Natural killer cell (primary cell): ENCODE data around the gene SYCE1L. TPM values are rescaled to one million over a fixed set of nuclear protein-coding genes. Genes with fewer than 3 reads are reported as not detected.

ENCODE experiments used
- ATAC-seq, 3 donors: fragments of 150-1000 bp in 2 of 3; fragments of 200-7000 bp in 1 of 3; cut with Tn5 transposase; 1 replicate in 1 of 3; 2 replicates in 2 of 3; pipeline ENCODE4 v1.10.0; 2021; ENCODE audit warnings: mild to moderate bottlenecking in 2 of 3, moderate library complexity in 2 of 3
- DNase-seq, 2 donors: peaks; one replicate each; pipeline versions ENCODE4 v3.0.0 to v3.0.0-alpha.2; 2013 to 2021; ENCODE audit warnings: mixed read lengths in 1 of 2
- H3K27ac ChIP-seq: one replicate; pipeline ENCODE4 v1.5.1; 2013; ENCODE audit warnings: mild to moderate bottlenecking, low read length
- H3K27me3 ChIP-seq: one replicate; pipeline ENCODE4 v1.6.1; 2013; ENCODE audit warnings: low read length; ENCODE audit not compliant: control insufficient read depth, insufficient read depth
- H3K36me3 ChIP-seq: one replicate; pipeline ENCODE4 v1.6.1; 2013; ENCODE audit warnings: low read length; ENCODE audit not compliant: control insufficient read depth, insufficient read depth
- H3K4me1 ChIP-seq: one replicate; pipeline ENCODE4 v1.6.1; 2013; ENCODE audit warnings: low read length; ENCODE audit not compliant: control insufficient read depth, insufficient read depth
- H3K4me3 ChIP-seq: one replicate; pipeline ENCODE4 v1.5.1; 2013; ENCODE audit warnings: low read length
- H3K9me3 ChIP-seq: one replicate; pipeline ENCODE4 v1.6.1; 2013; ENCODE audit warnings: low read length; ENCODE audit not compliant: control insufficient read depth, insufficient read depth
- H3K27ac Mint-ChIP-seq, 2 donors: one replicate each; pipeline ENCODE4 v1.8.0; 2022; ENCODE audit warnings: mild to moderate bottlenecking in 2 of 2, mixed read lengths in 2 of 2, moderate library complexity in 1 of 2
- H3K27me3 Mint-ChIP-seq, 2 donors: one replicate each; pipeline ENCODE4 v1.8.0; 2022; ENCODE audit warnings: low read depth in 2 of 2, mixed read lengths in 2 of 2
- H3K36me3 Mint-ChIP-seq: one replicate; pipeline ENCODE4 v1.8.0; 2022; ENCODE audit warnings: mixed read lengths
- H3K4me1 Mint-ChIP-seq, 2 donors: one replicate each; pipeline ENCODE4 v1.8.0; 2022; ENCODE audit warnings: mixed read lengths in 2 of 2
- H3K4me3 Mint-ChIP-seq: one replicate; pipeline ENCODE4 v1.8.0; 2022; ENCODE audit warnings: mild to moderate bottlenecking, moderate library complexity, mixed read lengths
- H3K9me3 Mint-ChIP-seq, 2 donors: one replicate each; pipeline ENCODE4 v1.8.0; 2022; ENCODE audit warnings: mixed read lengths in 2 of 2
- WGBS: methylation state at CpG from one replicate; pipeline ENCODE4 v1.1.7; 2013; ENCODE audit warnings: missing lambda C conversion rate; ENCODE audit not compliant: insufficient coverage; 5-methylcytosine and 5-hydroxymethylcytosine counted together
- intact Hi-C: fragments of 100-400 bp; cut with micrococcal nuclease; formaldehyde crosslinking; loops from one replicate; pipeline ENCODE4 v1.14.2; 2022
- total RNA-seq, 4 donors: library from RNA; stranded (reverse); fragments of 120-200 nt in 1 of 4; gene quantifications; one replicate each; pipeline versions ENCODE4 v1.2.3 to v1.2.4, GENCODE V29; 2013 to 2022
- TF ChIP-seq, protein P1 (sequence below): fragments of 200-600 bp; IDR thresholded peaks from one replicate; pipeline ENCODE4 v1.8.0; 2022; ENCODE audit warnings: antibody characterized with exemption

SYCE1L gene, protein sequence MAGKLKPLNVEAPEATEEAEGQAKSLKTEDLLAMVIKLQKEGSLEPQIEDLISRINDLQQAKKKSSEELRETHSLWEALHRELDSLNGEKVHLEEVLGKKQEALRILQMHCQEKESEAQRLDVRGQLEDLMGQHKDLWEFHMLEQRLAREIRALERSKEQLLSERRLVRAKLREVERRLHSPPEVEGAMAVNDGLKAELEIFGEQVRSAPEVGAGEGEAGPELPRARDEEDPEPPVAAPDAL
- total RNA-seq: 10 to 100 TPM; 12.7 to 15.7 (median 14.4) TPM
- total RNA-seq (2013): 5.4 TPM

DNA sequence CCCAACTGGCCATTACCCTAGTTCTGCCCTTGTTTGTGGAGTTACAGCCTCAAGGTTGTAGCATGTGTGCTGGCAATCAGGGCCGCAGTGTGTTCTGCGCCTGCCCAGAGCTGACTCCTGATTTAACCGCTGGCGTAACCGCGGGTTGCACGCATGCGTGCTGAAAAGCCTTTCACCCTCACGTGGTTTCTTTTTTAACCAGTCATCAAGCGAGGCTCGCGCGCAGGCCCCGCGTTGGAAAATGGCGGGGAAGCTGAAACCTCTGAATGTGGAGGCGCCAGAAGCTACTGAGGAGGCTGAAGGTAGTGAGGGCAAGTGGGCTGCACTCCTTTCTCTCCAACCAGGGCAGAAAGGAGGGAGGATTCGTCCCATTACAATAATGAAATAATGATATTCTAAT, at the start of gene SYCE1L:
Gene SYCE1L, plus strand, starts transcription at position 198 of the 400 bp plus-strand sequence. Its CDS starts 44 bp downstream, at position 242.
- H3K27ac Mint-ChIP-seq: peak within 1 kb of the TSS in 1 of 2 donors; percentile 30
- intact Hi-C loops: no loop called here

DNA sequence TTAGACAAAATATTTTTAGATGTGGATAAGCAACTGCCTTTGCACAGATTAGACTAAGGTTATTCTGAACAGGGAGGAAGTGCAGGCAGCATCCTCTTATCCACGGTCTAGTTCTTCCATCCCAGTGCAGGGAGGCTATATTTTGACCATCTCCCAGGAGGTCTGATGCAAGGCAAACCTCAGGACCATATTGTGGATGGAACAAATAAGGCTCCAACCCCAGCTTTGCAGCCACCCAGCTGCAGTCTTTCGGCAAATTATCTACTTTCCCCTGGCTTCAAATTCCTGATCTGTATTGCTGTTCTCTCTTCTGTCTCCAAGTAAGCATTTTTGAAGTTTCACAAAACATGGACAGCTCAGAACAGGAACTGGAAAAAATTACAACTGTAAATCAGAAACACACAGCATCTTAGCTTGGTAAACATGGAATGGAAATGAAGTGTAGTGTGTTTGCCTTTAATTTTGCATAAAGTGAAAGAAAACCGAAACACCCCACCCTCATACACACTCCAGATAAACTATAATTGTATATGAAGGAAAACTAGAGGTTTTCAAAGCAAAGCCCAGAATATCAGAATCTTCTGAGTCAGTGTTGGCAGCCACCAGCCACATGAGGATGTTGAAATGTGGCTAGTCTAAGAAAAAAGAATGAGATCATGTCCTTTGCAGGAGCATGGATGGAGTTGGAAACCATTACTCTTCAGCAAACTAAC, 41.7 kb upstream of the SYCE1L start:
- H3K27ac Mint-ChIP-seq: no peak overlapping the region
- intact Hi-C loops: no loop called here
- H3K27me3 ChIP-seq: peaks cover 2% of the 10 kb centered on the region
- WGBS: 69% methylated on average over 2 of the region's 3 CpGs
- H3K4me1 ChIP-seq: no peaks in the 10 kb centered on the region
- no peaks in the 10 kb centered on the region for H3K9me3 ChIP-seq
- H3K27ac ChIP-seq: no peak overlapping the region
- ATAC-seq (no peak), DNase-seq (no peak)
- no peaks in the 10 kb centered on the region for H3K36me3 Mint-ChIP-seq
- no peak overlapping the region for H3K4me3 ChIP-seq
- no peaks in the 10 kb centered on the region for H3K9me3 Mint-ChIP-seq
- H3K4me3 Mint-ChIP-seq: no peak overlapping the region
- H3K27me3 Mint-ChIP-seq: peaks cover 14 to 25% of the 10 kb centered on the region in 2 donors
- TF ChIP-seq, protein P1, sequence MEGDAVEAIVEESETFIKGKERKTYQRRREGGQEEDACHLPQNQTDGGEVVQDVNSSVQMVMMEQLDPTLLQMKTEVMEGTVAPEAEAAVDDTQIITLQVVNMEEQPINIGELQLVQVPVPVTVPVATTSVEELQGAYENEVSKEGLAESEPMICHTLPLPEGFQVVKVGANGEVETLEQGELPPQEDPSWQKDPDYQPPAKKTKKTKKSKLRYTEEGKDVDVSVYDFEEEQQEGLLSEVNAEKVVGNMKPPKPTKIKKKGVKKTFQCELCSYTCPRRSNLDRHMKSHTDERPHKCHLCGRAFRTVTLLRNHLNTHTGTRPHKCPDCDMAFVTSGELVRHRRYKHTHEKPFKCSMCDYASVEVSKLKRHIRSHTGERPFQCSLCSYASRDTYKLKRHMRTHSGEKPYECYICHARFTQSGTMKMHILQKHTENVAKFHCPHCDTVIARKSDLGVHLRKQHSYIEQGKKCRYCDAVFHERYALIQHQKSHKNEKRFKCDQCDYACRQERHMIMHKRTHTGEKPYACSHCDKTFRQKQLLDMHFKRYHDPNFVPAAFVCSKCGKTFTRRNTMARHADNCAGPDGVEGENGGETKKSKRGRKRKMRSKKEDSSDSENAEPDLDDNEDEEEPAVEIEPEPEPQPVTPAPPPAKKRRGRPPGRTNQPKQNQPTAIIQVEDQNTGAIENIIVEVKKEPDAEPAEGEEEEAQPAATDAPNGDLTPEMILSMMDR: no peak
- H3K36me3 ChIP-seq: no peaks in the 10 kb centered on the region
- H3K4me1 Mint-ChIP-seq: no peaks in the 10 kb centered on the region

More for the DNA sequence above, at the start of gene SYCE1L:
- TF ChIP-seq, protein P1: no peak
- DNase-seq (no peak), ATAC-seq (no peak)
- peaks cover 7% of the 10 kb centered on the region for H3K36me3 Mint-ChIP-seq
- no peak within 1 kb of the TSS for H3K27ac ChIP-seq
- H3K4me1 Mint-ChIP-seq: peaks cover 10 to 21% of the 10 kb centered on the region in 2 donors
- no peaks in the 10 kb centered on the region for H3K27me3 Mint-ChIP-seq
- no peaks in the 10 kb centered on the region for H3K27me3 ChIP-seq
- peaks cover 48% of the 10 kb centered on the region for H3K36me3 ChIP-seq
- H3K9me3 ChIP-seq: no peaks in the 10 kb centered on the region
- H3K4me3 ChIP-seq: no peak within 1 kb of the TSS
- 94% methylated on average over 16 of the region's 18 CpGs for WGBS
- no peaks in the 10 kb centered on the region for H3K4me1 ChIP-seq
- no peaks in the 10 kb centered on the region for H3K9me3 Mint-ChIP-seq
- no peak within 1 kb of the TSS for H3K4me3 Mint-ChIP-seq

DNA sequence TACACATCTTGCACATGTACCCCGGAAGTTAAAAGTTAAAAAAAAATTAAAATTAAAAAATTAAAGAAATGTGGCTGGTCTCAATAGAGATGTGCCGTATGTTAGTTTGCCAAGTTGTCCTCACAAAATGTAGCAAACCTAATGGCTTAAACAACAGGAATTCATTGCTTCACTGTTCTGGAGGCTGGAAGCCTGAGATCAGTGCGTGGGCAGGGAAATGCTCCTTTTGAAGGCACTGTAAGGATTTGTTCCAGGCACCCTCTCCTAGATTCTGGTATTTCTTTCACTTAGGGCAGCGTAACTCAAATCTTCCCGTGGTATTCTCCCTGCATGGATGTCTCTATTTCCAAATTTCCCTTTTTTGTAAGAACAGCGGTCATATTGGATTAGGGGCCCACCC, 40.9 kb upstream of the SYCE1L start:
- Histone ChIP-seq H3K9me3 (no peaks in the 10 kb centered on the region), H3K4me3 (no peak overlapping the region), H3K4me1 (no peaks in the 10 kb centered on the region), H3K27me3 (peaks cover 2% of the 10 kb centered on the region), H3K27ac (no peak overlapping the region), H3K36me3 (no peaks in the 10 kb centered on the region)
- 91% methylated on average over 5 of the region's 6 CpGs for WGBS
- ATAC-seq (no peak), DNase-seq (no peak)
- H3K4me1 Mint-ChIP-seq: no peaks in the 10 kb centered on the region
- H3K4me3 Mint-ChIP-seq: no peak overlapping the region
- no peaks in the 10 kb centered on the region for H3K9me3 Mint-ChIP-seq
- no peak overlapping the region for H3K27ac Mint-ChIP-seq
- H3K27me3 Mint-ChIP-seq: peaks cover 18 to 32% of the 10 kb centered on the region in 2 donors
- no peaks in the 10 kb centered on the region for H3K36me3 Mint-ChIP-seq
- intact Hi-C loops: no loop called here
- TF ChIP-seq, protein P1: no peak
